CD4-positive, alpha-beta T cell treated with Interleukin-6 for 4 hours (primary cell): ENCODE data around the gene NEU1.
"Not testable (repeated sequence)": the region's sequence is repeated elsewhere in the genome, so short reads cannot be mapped to it uniquely, and the experiment has no call there.

Source experiments
- DNase-seq: peaks from one replicate; pipeline ENCODE4 v3.0.0-alpha.2; 2020; ENCODE audit warnings: mixed read lengths

The NEU1 gene

GRCh38 chr6:31815025-31815838 lies 47.4 kb downstream of the NEU1 start, which contains the start of the genes HSPA1A and HSPA1L:
Gene HSPA1A, plus strand, starts transcription at chr6:31815543. Its CDS starts 214 bp downstream, at chr6:31815757.
Gene HSPA1L, minus strand, starts transcription at chr6:31815283. Its CDS starts 3,311 bp downstream, at chr6:31811972.
- peak; percentile 75 for DNase-seq

GRCh38 chr6:31814677-31815024 lies 48.0 kb downstream of the NEU1 start:
- DNase-seq, result peak; percentile 79

GRCh38 chr6:31813465-31813849 lies 49.2 kb downstream of the NEU1 start:
- DNase-seq, result no peak

- no peak for DNase-seq
Measured at GRCh38 chr6:31811645-31812044, 51.0 kb downstream of the NEU1 start.

GRCh38 chr6:31808599-31808998 lies 54.0 kb downstream of the NEU1 start:
- not testable (repeated sequence) for DNase-seq
